Suprapubic skin (tissue), 3 donors: ENCODE measurements around the gene FNDC3A.

Experiments used
- EP300 ChIP-seq: sonication (generic); formaldehyde crosslinking; IDR thresholded peaks from one replicate; pipeline ENCODE4 v1.6.1; 2017; ENCODE audit warnings: antibody characterized with exemption
- POLR2A ChIP-seq, 2 donors: fragments of 450-650 bp; IDR thresholded peaks; one replicate each; pipeline ENCODE4 v1.6.1; 2017; ENCODE audit warnings: antibody characterized with exemption in 2 of 2, mild to moderate bottlenecking in 2 of 2, moderate library complexity in 2 of 2
- TF ChIP-seq, protein P1 (sequence below), 2 donors: fragments of 200-600 bp in 1 of 2; fragments of 450-650 bp in 1 of 2; sonication (generic) in 1 of 2; IDR thresholded peaks; one replicate each; pipeline ENCODE4 v1.5.1; 2016 to 2019; ENCODE audit warnings: antibody characterized with exemption in 2 of 2, mild to moderate bottlenecking in 1 of 2, moderate library complexity in 1 of 2

DNA sequence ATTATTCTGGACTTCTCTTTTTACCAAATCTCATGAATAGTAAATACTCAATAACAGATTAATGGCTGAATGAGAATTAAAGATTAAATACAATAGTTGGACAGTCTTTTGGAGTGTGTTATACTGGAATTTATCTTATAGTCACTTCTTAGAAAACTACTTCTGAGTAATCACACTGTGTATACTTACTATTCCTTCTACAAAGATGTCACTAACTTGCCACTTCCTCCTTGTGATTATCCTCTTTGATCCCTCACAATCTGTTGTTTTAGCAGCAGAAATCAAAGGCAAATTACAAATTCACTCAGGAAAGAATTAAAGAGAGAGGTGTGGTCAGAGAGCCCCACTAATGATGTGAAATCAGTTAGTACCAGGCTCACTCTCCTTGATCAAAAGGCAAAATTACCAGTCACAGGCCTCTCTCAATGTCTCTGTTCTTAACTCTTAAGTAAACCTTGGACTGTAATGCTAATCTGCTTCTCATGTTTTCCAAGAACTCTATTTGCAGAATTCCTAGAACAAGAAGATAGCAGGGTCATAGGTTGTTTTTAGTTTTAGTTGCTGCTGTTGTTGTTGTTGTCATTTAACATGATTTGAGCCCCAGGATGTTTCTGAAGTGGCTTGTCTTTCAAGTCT, 37.3 kb upstream of the FNDC3A start:
- TF ChIP-seq POLR2A (IDR thresholded peaks at IDR 0.05) = no peak
- TF ChIP-seq, protein P1, sequence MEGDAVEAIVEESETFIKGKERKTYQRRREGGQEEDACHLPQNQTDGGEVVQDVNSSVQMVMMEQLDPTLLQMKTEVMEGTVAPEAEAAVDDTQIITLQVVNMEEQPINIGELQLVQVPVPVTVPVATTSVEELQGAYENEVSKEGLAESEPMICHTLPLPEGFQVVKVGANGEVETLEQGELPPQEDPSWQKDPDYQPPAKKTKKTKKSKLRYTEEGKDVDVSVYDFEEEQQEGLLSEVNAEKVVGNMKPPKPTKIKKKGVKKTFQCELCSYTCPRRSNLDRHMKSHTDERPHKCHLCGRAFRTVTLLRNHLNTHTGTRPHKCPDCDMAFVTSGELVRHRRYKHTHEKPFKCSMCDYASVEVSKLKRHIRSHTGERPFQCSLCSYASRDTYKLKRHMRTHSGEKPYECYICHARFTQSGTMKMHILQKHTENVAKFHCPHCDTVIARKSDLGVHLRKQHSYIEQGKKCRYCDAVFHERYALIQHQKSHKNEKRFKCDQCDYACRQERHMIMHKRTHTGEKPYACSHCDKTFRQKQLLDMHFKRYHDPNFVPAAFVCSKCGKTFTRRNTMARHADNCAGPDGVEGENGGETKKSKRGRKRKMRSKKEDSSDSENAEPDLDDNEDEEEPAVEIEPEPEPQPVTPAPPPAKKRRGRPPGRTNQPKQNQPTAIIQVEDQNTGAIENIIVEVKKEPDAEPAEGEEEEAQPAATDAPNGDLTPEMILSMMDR (IDR thresholded peaks at IDR 0.05) = no peak
- TF ChIP-seq EP300 = no peak
